NCI-H526 (cell line): Measurements from ENCODE around the gene MAP3K5.

Experiments used
- DNase-seq, 2 experiments: peaks; one replicate each; lab custom pipeline; 2025; lab: John Stamatoyannopoulos, UW

MAP3K5 gene

DNA sequence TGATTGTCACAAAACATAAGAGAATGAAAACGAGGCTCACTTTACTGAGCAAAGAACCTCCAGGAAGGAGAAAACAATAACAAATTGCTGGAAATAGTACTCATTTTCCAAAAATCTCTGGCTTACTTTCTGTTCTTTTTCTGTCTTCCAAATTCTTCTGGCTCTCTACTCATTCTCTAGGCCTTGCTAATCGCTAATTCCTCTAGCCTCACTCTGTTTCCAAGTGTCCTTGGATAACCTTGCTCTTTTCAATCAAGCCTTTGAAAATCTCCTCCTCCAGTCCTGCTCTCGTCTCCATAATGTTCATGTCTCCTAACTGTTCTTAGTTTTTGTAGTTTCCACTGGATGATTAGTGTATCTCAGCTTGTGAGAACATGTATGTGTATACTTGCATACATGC is 145.9 kb downstream of the MAP3K5 start:
- DNase-seq: no peak

DNA sequence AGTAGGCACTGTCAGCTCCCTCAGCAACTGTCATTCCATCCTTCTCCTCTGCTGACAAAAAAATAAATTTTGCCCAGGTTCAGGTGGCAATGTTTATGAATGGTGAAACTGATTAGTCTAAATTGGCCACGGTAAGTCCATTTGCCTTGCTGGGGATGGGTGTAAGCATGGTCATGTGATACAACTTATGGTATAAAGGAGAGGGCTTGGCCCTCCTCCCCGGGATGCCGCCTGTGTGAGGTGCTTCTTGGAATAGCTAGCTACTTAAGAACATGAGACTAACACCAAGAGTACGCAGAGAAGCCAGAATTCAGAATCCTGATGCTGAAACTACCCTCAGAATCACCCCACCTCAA is 147.7 kb downstream of the MAP3K5 start:
- DNase-seq: no peak

DNA sequence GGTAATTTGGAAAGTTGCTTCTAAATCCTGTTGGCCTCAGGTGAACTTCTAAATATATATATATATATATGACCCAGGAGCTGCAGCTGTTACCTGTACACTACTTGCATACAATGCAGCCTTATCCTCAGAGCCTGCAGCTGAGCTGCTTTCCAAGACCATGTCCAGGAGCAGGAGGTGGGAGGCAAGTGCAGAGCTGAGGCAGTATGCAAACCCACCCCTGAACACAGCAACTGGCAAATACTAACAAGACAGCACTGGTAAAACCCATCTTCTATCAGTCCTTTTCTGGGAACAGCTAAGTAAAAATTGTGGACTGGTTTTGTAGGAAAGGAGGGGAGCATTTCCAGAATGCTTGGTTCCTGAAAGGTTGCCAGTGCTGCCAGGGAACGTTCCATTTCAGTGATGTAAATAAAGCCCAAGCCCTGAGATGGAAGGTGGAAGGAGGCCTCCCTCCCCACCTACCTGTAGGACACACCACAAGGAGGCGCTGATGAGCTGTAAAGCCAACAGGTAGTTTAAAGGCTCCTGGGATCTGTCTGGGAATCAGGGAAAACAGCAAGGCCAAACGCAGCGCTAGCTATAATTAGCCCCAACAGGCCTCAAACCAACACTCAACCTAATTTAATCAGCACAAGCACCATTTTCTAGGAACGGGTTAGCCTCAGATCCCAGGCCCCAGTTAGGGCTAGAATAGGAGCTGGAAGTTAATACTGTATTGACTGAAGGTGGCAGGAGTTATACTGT is 148.3 kb downstream of the MAP3K5 start:
- DNase-seq: peak; percentile 73 to 92

DNA sequence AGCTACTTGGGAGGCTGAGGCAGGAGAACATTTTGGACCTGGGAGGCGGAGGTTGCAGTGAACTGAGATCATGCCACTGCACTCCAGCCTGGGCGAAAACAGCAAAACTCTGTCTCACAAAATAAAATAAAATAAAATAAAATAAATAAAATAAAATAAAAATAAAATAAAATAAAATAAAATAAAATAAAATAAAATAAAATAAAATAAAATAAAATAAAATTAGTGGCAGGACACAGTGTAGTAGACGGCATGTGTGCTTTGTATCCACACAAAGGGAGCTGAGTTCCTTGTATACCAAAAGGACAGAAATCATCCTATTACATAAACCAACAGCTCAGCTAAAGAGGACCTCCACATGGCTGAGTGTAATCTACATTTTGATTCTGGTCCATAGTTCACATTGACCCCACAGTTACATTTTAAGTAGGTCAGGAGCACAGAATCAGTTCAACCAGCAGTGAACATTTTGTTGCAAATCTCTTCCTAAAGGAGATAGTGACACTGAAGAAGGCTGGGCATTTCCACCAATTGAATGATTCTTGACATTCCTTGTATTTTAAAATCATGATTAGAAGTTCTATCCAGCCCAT is 150.3 kb downstream of the MAP3K5 start:
- DNase-seq: no peak

DNA sequence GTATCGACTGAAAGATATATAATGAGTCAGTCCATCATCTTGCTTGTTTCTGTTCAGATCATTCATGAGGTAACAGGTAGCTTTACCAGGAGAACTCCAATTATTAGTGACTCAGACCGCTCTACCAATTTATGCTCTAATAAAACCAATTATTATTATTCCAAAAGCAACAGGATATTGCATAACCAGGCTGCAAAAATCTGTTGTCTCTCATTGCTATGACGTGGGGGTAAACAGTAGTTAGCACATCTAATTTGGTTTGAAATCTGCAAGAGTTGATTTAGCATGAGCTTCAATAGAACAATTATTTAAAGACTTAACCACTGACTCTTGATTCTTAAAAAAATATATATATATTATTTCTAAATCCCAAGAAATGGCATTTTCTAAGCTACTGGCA is 151.1 kb downstream of the MAP3K5 start:
- DNase-seq: no peak

DNA sequence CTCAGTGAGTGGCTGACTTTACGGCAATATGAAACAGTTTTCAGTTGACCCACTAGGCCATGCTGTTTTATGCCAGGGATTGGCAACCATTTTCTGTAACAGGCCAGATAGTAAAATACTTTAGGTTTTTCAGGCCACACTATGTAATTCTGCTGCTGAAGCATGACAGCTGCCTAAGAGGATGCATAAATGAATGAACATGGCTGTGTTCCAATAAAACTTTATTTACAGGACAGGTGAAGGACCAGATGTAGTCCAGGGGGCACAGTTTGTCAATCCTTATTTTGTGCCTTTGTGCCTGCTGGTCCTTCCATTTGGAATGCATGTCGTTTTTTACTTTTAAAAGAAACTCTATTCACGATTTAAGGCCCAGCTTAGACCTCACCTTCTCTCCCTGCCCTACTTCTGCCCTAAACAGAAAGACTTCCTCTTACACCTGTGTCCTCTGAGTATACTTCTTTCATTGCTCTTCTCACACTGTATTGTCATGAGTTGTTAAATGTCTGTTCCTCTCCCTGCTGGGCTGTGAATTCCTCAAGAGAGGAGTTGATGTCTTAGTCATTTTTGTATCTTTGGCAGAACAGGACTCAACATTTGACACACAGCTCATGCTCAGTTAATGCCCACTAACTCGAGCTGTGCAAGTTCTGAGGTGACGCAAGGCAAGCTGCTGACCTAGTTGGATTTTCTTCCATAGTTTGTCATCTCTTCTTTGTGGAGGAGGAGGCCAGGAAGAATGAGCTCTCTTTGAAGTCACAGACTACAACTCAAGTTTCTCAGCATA is 152.0 kb downstream of the MAP3K5 start:
- no peak for DNase-seq

DNA sequence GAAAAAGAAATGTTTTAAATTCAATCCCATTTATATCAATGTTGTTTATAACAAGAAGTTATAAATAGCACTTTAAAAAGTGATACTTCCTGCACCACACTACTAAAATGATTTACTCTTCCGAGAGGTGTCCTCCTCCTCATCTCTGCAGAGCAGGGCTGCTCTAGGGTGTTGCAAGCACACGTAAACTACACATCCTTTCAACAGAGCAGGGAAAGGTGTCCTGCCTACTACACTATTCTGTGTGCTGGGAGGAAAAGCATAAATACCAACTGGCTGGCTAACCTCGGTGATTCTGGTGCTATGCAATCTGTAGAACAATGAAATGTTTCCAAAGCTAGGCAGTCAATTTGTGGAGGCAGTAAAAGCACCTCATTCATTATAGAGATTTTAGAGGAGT is 152.6 kb downstream of the MAP3K5 start:
- no peak for DNase-seq

DNA sequence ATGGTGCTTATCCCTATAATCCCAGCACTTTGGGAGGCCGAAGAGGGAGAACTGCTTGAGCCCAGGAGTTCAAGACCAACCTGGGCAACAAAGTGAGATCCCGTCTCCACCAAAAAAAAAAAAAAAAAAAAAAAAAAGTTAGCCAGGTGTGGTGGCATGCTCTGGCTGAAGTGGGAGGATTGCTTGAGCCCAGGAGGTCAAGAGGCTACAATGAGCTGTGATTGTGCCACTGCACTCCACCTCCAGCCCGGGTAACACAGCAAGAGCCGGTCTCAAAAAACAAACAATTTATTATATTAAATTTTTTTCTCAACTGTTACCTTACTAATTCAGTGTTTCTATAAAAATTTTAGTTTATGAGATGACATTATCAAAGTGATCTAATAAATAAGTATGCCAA is 156.7 kb downstream of the MAP3K5 start:
- DNase-seq: no peak

DNA sequence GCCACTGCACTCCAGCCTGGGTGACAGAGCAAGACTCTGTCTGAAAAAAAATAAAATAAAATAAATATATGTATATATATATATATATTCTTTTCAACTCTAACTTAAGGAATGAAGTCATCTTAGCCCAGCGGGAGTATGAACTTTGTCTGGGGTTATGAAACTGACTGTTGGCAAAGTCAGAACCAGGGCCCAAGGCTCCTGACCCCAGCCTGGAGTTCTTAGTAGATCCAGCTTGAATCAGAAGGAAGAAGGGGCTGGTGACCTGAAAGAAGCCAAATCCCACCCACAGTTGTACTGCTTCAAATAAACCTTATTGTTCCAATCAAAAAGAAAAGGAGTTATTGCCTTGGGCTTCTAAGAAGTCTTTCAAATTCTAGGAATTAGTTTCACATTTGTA is 158.9 kb downstream of the MAP3K5 start:
- DNase-seq: no peak

DNA sequence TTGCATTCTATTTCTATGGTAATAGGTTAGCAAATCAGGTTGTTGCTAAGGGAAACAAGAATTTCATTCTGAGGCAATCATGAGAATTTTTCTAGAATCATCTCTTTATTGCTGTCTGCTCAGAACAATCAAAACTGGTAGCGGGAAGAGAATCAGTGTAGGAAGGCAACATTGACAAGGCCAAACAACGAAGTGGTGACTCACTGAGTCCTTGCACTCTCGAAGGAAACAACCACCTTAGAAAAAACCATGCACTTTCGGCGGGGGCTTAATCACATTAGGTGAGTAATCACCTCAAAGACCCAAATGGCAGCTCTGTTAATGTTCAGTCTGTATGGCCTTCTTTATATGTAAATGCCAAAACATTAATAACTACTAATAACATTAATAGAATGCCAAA is 163.3 kb downstream of the MAP3K5 start:
- DNase-seq: no peak

DNA sequence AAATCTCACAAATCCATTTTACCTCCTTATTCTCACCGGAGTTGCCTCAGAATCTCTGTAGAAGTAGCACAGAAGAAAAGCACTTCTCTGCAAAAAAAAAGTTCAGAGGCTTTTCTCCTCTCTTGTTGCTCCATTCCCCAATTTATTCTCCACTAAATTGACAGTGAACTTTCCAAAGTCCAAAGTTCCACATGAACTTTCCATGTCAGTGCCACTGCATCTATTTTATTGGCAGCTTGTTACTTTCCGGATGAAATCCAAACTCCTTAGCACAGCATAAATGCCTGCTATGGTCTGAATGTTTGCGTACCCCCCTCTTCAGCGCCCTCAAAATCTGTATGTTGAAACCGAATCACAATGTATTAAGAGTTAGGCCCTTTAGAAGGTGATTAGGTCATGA is 165.1 kb downstream of the MAP3K5 start:
- DNase-seq: no peak

DNA sequence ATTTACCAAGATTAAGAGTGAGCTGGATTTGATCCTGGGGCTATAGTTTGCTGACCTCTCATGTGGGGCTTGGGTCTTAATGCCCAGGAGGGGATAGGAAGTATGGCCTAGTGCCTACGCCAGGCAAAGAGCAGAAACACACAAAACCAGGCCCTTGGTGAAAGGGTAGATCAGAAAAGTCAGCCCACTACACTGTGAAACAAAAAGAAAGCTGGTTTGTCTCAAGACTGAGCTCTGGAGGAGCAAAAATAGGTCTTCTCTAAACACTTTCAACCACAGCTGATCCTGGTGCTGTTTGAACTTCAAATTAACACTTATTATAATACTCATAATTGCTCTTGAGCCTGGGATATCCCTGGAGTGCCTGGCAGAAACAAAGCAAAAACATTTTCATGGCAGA is 167.0 kb downstream of the MAP3K5 start:
- DNase-seq: no peak

DNA sequence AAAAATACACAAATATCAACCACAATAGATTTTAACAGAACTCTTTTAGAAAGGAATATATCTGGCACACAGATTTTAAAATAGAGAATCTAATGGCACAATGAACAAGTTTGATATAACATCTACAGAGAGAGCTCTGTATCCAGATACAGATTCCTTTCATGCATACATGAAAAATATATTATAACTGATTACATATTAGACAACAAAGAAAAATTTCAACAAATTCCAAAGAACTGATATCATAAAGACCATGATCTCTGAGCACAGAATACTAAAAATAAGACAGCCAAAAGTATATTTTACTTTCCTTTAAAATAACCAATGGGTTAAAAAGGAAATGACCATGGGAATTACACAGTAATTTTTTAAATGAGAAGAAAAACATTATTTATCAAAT is 167.9 kb downstream of the MAP3K5 start:
- DNase-seq: no peak

DNA sequence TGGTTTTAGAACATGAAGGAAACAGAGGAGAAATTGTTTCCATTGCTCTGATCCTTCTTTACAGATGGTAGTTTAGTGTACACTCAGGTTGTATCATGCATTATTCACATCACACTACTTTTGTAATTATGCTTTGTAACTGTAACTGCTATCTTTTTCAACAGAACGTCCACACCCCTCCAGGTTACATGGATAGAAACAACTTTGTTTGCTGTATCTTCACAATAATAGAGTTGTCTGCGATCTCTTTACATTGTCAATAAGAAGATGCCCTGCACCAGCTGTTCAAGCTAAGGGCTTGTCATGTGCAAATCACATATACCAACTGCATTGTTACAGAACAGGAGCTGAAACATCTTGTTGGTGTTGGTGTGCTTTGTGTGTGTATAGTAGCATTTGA is 174.2 kb downstream of the MAP3K5 start:
- no peak for DNase-seq

DNA sequence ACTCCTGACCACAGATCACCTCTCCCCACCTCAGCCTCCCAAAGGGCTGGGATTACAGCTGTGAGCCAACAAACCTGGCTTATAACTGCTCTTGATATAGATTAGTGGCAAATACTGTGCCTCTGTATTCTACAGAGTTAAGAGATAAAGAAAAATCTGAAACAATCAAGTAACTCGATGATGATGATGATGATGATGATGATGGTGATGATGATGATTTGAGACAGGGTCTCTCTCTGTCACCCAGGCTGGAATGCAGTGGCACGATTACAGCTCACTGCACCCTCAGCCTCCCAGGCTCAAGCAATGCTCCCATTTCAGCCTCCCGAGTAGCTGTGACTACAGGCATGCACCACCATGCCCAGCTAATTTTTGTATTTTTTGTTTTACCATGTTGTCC is 175.8 kb downstream of the MAP3K5 start:
- no peak for DNase-seq

DNA sequence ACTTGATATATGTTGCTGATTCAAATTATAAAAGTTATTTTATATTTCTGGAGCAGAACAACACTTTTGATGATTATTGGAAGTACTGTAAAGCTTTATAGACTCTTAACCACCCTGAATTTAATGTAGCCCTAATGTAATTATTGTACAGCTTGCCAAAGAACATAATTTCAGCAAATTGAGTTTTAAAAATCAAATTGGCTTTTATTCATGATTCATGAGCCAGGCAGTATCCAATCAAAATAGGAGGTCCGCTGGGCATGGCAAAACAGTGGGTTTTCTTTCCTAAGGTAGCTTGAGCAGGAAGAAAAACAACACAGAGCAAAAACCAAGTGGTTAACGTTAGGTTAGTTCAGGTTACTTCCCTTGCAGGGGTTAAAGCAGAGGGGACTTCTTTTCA is 177.3 kb downstream of the MAP3K5 start:
- DNase-seq: no peak

DNA sequence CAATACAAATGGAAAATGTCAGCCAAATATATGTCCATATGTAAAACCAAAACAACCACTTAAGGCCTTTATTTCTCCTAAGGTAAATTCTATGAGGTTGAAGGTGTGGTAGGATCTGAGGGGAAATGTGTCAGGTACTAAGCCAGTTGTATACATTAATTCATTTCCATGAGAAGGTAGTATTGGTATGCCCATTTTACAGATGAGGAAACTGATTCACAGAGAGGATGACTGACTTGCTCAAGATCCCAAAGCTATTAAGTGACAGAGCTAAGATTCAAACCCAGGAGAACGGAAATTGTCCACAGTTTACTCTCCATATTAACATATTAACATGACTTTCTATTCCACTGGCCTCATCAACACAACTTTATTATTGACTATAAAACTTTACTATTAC is 177.9 kb downstream of the MAP3K5 start:
- DNase-seq: no peak

DNA sequence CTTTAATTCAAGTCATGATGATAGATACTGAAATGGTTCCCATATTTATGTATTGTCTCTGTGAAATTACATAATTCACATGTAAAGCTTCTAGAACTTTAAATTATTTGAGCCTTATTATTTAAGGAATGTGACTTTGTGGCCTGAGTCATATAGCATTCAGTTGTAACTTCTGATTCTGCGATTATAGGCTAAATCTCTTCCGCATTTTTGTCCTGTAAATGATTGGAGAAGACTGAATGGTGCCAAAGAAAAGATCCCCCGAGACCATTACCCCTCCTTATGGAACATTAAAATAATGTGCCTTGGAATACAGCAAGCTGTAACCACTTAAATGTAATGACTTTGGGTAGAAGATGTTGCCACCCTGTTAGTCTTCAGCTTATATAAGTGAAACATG is 178.8 kb downstream of the MAP3K5 start:
- no peak for DNase-seq

DNA sequence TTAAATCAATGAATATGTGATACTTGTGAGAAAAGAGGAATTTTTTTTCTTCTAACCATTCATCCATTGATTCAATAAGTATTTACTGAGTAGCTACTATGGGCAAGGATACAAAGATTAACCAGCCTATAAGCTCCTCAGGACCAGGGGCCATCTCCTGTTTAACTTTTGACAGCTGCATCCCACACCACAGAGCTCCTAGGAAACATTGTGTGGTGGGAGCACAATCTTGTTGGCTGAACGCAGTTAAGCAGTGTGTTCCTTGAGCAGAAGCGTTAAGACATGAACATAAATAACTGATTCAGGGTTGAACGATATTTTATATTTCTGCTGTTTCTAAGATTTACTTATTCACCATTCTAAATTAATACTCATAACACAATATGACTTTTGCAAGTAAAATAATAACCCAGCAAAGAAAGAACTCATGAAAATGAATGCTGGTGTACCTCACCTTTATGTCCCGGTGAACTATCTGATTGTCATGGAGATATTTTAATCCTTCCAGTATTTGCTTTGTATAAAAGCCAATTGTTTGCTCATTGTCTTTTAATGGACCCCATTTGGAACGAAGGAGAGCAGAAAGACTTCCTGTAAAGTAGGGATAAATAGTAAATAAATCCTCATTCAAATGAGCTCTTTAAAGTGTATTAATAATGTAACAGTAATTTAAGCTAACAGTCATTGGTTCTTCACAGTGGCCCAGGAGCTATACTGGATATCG is 179.4 kb downstream of the MAP3K5 start:
- DNase-seq: no peak

DNA sequence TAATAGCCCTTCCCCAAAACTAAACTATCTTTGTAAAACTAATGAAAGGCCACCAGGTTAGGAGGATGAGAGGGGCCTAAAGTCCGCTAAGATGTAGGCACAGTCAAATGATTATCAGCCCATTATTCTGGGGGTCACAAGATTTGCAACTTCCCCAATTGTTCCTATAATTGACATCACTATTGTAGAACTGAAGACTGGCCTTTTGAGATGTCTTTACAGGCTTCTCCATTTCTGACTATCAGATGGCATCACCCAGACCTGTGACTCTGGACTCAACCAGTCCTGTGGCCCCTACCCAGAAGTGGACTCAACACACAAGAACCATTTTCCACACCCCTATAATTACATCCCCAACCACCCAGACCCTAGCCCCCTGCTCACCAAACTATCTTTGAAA is 180.5 kb downstream of the MAP3K5 start:
- DNase-seq: no peak

DNA sequence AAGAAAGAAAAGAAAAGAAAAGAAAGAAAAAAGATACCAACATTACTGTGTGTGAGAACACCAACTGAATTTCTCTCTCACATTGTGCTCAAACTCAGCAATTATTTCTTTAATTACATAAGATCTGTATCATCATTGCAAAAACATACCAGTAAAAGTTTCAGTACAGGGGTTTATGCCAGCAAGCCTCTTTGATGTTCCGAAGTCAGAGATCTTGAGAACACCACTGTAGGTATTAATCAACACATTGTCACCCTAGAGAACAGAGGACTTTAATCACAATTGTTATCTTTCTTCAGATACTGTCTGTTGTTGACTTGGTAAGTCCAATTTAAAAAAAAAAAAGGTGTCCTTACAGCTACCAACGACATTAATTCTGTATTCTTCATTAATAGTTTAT is 181.1 kb downstream of the MAP3K5 start:
- DNase-seq: no peak

DNA sequence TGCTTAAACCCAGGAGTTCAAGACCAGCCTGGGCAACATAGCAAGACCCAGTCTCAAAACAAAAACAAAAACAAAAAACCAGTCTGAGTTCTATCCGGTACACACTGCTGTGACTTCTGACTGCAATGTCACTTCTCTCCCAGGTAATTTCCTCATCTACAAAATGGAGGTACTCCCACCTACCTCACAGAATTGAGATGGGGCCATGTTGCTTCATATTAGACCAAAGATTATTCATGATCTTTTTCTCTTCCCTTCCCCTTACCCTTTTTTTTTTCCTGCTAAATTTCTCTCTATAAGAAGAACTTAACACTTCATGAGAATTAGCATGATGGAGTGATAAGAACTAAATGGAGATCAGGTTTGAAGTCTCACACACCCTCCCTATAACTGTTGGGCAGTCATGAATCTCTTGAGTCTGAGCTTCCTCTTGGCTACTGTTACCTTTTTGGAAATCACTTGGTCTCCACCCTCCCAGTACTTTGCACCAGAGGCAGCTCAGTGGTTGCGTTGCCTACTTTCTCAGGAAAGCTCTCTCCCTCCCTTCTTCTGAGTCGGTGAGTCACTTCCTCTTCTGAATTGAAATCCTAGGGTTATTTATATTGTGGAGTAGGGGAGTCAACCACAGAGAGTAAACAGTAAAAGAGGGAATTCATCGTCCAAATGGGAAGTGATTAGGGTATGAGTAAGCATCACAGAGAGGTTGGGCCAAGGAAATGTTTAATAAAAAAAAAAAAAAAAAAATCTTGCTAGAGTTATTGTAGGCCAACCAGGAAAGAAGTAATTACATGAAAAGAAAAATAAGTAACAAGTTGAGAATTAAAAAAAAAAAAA is 182.2 kb downstream of the MAP3K5 start:
- no peak for DNase-seq
